ENCODE measurements around the gene FLVCR1.
"Not testable (repeated sequence)": the region's sequence is repeated elsewhere in the genome, so short reads cannot be mapped to it uniquely, and the experiment has no call there.

The FLVCR1 gene

GRCh38 chr1:212828395-212828794 lies 29.7 kb upstream of the FLVCR1 start:
- no peaks in the 10 kb centered on the region for H3K27me3 ChIP-seq (ENCODE audit: control insufficient read depth in 1 of 2, insufficient read depth in 2 of 2, low read length in 2 of 2)
- no peak overlapping the region for H3K27ac ChIP-seq (ENCODE audit: low read length)
- H3K9me3 ChIP-seq (ENCODE audit: control insufficient read depth in 2 of 2, low read length in 2 of 2), result peaks cover 5 to 10% of the 10 kb centered on the region in 2 donors
- H3K4me3 ChIP-seq (ENCODE audit: low read length in 2 of 2), result no peak overlapping the region
- no peaks in the 10 kb centered on the region for H3K36me3 ChIP-seq (ENCODE audit: control insufficient read depth in 2 of 2, insufficient read depth in 2 of 2, low read length in 2 of 2)
- no peaks in the 10 kb centered on the region for H3K4me1 ChIP-seq (ENCODE audit: control insufficient read depth, insufficient read depth, low read length)
- no peak overlapping the region for H3K9ac ChIP-seq (ENCODE audit: low read length in 2 of 2)

DNA sequence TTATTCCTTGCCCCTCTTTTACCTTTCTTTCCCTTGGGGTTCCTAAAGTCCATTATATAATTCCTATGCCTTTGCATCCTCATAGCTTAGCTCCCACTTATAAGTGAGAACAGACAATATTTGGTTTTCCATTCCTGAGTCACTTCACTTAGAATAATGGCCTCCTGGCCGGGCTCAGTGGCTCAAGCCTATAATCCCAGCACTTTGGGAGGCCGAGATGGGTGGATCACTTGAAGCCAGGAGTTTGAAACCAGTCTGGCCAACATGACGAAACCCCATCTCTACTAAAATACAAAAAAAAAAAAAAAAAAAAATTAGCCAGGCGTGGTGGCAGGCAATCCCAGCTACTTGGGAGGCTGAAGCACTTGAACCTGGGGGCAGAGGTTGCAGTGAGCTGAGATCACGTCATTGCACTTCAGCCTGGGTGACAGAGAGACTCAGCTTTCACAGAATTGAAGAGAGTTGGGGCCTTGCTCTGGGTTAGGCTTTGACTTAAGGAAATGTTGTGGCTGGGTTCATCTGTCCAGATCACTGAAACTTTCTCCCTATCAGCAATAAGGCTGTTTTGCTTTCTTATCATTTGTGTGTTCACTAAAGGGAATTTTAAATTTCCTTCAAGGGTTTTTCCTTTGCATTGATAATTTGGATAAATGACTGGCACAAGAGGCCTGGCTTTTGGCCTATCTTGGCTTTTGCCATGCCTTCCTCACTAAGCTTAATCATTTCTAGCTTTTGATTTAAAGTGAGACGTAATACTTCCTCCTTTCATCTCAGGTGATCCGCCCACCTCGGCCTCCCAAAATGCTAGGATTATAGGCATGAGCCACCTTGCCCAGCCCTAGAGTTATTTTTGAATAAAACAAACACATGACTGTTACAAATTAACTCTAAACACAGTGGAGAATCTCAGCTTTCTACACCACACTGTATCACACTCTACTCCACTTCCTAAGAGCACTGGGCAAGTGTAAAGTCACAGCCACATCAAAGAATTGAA lies 24.6 kb upstream of the FLVCR1 start:
- H3K4me1 ChIP-seq (ENCODE audit: control insufficient read depth, insufficient read depth, low read length); H3K9me3 ChIP-seq (ENCODE audit: control insufficient read depth in 2 of 2, low read length in 2 of 2); H3K27ac ChIP-seq (ENCODE audit: low read length); H3K9ac ChIP-seq (ENCODE audit: low read length in 2 of 2); H3K36me3 ChIP-seq (ENCODE audit: control insufficient read depth in 2 of 2, insufficient read depth in 2 of 2, low read length in 2 of 2); H3K27me3 ChIP-seq (ENCODE audit: control insufficient read depth in 1 of 2, insufficient read depth in 2 of 2, low read length in 2 of 2); H3K4me3 ChIP-seq (ENCODE audit: low read length in 2 of 2): not testable (repeated sequence)

- no peak overlapping the region for H3K4me3 ChIP-seq (ENCODE audit: low read length in 2 of 2)
- no peaks in the 10 kb centered on the region for H3K4me1 ChIP-seq (ENCODE audit: control insufficient read depth, insufficient read depth, low read length)
- H3K27me3 ChIP-seq (ENCODE audit: control insufficient read depth in 1 of 2, insufficient read depth in 2 of 2, low read length in 2 of 2), result no peaks in the 10 kb centered on the region
- no peak overlapping the region for H3K27ac ChIP-seq (ENCODE audit: low read length)
- no peaks in the 10 kb centered on the region for H3K9me3 ChIP-seq (ENCODE audit: control insufficient read depth in 2 of 2, low read length in 2 of 2)
- no peaks in the 10 kb centered on the region for H3K36me3 ChIP-seq (ENCODE audit: control insufficient read depth in 2 of 2, insufficient read depth in 2 of 2, low read length in 2 of 2)
- no peak overlapping the region for H3K9ac ChIP-seq (ENCODE audit: low read length in 2 of 2)
These were observed 19.9 kb upstream of the FLVCR1 start for GRCh38 chr1:212838145-212838544.

GRCh38 chr1:212844521-212844920 lies 13.6 kb upstream of the FLVCR1 start:
- H3K36me3 ChIP-seq (ENCODE audit: control insufficient read depth in 2 of 2, insufficient read depth in 2 of 2, low read length in 2 of 2); H3K27ac ChIP-seq (ENCODE audit: low read length); H3K9ac ChIP-seq (ENCODE audit: low read length in 2 of 2); H3K4me1 ChIP-seq (ENCODE audit: control insufficient read depth, insufficient read depth, low read length); H3K27me3 ChIP-seq (ENCODE audit: control insufficient read depth in 1 of 2, insufficient read depth in 2 of 2, low read length in 2 of 2); H3K4me3 ChIP-seq (ENCODE audit: low read length in 2 of 2); H3K9me3 ChIP-seq (ENCODE audit: control insufficient read depth in 2 of 2, low read length in 2 of 2): not testable (repeated sequence)

- Histone ChIP-seq H3K9me3 (ENCODE audit: control insufficient read depth in 2 of 2, low read length in 2 of 2) (no peaks in the 10 kb centered on the region), H3K9ac (ENCODE audit: low read length in 2 of 2) (no peak within 1 kb of the TSS)
These were observed 10.5 kb upstream of the FLVCR1 start, which contains the start of gene SPATA45 for GRCh38 chr1:212847549-212847948. Gene SPATA45 (minus strand): TSS chr1:212847649. CDS start chr1:212836149, 11,500 bp downstream.

DNA sequence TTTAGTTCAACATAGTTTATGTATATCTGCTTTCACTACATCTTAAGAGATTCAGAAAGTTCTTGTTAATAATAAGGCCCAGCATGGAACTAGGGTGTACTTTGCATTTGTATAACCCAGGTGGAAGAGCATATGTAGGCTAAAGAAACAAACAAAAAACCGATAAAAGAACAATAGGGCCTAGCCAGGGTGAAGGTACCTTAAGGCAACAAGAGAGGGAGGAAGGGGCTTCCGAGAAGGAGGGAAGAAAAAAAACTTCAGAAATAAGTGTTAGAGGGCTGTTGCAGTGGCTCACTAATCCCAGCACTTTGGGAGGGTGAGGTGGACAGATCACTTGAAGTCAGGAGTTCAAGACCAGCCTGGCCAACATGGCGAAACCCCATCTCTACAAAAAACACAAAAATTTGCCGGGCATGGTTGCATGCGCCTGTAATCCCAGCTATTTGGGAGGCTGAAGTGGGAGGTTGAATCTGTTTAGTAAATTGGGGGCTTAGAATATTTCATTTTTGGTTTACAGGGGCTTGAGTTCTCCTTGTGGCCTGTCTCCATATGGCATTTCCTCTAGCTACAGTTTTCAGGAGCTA lies 5.9 kb upstream of the FLVCR1 start:
- H3K36me3 ChIP-seq (ENCODE audit: control insufficient read depth in 2 of 2, insufficient read depth in 2 of 2, low read length in 2 of 2), result no peaks in the 10 kb centered on the region

More at GRCh38 chr1:212847549-212847948, 10.5 kb upstream of the FLVCR1 start, which contains the start of gene SPATA45:
- Histone ChIP-seq H3K4me1 (ENCODE audit: control insufficient read depth, insufficient read depth, low read length) (no peaks in the 10 kb centered on the region), H3K27ac (ENCODE audit: low read length) (no peak within 1 kb of the TSS), H3K4me3 (ENCODE audit: low read length in 2 of 2) (no peak within 1 kb of the TSS), H3K27me3 (ENCODE audit: control insufficient read depth in 1 of 2, insufficient read depth in 2 of 2, low read length in 2 of 2) (no peaks in the 10 kb centered on the region), H3K36me3 (ENCODE audit: control insufficient read depth in 2 of 2, insufficient read depth in 2 of 2, low read length in 2 of 2) (no peaks in the 10 kb centered on the region)

GRCh38 chr1:212853658-212854057 lies 4.4 kb upstream of the FLVCR1 start:
- Histone ChIP-seq H3K27me3 (ENCODE audit: control insufficient read depth in 1 of 2, insufficient read depth in 2 of 2, low read length in 2 of 2) (no peaks in the 10 kb centered on the region), H3K4me1 (ENCODE audit: control insufficient read depth, insufficient read depth, low read length) (peaks cover 12% of the 10 kb centered on the region), H3K4me3 (ENCODE audit: low read length in 2 of 2) (no peak overlapping the region), H3K9me3 (ENCODE audit: control insufficient read depth in 2 of 2, low read length in 2 of 2) (no peaks in the 10 kb centered on the region), H3K9ac (ENCODE audit: low read length in 2 of 2) (no peak overlapping the region), H3K36me3 (ENCODE audit: control insufficient read depth in 2 of 2, insufficient read depth in 2 of 2, low read length in 2 of 2) (no peaks in the 10 kb centered on the region), H3K27ac (ENCODE audit: low read length) (no peak overlapping the region)

More for the DNA sequence above, 5.9 kb upstream of the FLVCR1 start:
- Histone ChIP-seq H3K27me3 (ENCODE audit: control insufficient read depth in 1 of 2, insufficient read depth in 2 of 2, low read length in 2 of 2) (no peaks in the 10 kb centered on the region), H3K27ac (ENCODE audit: low read length) (no peak overlapping the region), H3K9ac (ENCODE audit: low read length in 2 of 2) (no peak overlapping the region), H3K4me1 (ENCODE audit: control insufficient read depth, insufficient read depth, low read length) (peaks cover 5% of the 10 kb centered on the region), H3K4me3 (ENCODE audit: low read length in 2 of 2) (no peak overlapping the region), H3K9me3 (ENCODE audit: control insufficient read depth in 2 of 2, low read length in 2 of 2) (no peaks in the 10 kb centered on the region)

- H3K4me3 ChIP-seq (ENCODE audit: low read length in 2 of 2), result peak overlapping the region; percentile 87 to 95
- peaks cover 20% of the 10 kb centered on the region for H3K4me1 ChIP-seq (ENCODE audit: control insufficient read depth, insufficient read depth, low read length)
- no peak overlapping the region for H3K27ac ChIP-seq (ENCODE audit: low read length)
- no peaks in the 10 kb centered on the region for H3K9me3 ChIP-seq (ENCODE audit: control insufficient read depth in 2 of 2, low read length in 2 of 2)
- H3K27me3 ChIP-seq (ENCODE audit: control insufficient read depth in 1 of 2, insufficient read depth in 2 of 2, low read length in 2 of 2), result no peaks in the 10 kb centered on the region
- H3K36me3 ChIP-seq (ENCODE audit: control insufficient read depth in 2 of 2, insufficient read depth in 2 of 2, low read length in 2 of 2), result peaks cover 0 to 2% of the 10 kb centered on the region in 2 donors
- peak overlapping the region; percentile 21 to 80 for H3K9ac ChIP-seq (ENCODE audit: low read length in 2 of 2)
These were observed 1.3 kb upstream of the FLVCR1 start for GRCh38 chr1:212856755-212857154.

GRCh38 chr1:212858461-212859265 lies 588 bp downstream of the FLVCR1 start:
- H3K9me3 ChIP-seq (ENCODE audit: control insufficient read depth in 2 of 2, low read length in 2 of 2), result no peaks in the 10 kb centered on the region
- H3K27me3 ChIP-seq (ENCODE audit: control insufficient read depth in 1 of 2, insufficient read depth in 2 of 2, low read length in 2 of 2), result no peaks in the 10 kb centered on the region
- H3K36me3 ChIP-seq (ENCODE audit: control insufficient read depth in 2 of 2, insufficient read depth in 2 of 2, low read length in 2 of 2), result peaks cover 1 to 2% of the 10 kb centered on the region in 2 donors
- peak overlapping the region; percentile 79 for H3K27ac ChIP-seq (ENCODE audit: low read length)
- H3K4me3 ChIP-seq (ENCODE audit: low read length in 2 of 2), result peak overlapping the region; percentile 87 to 95
- peaks cover 20% of the 10 kb centered on the region for H3K4me1 ChIP-seq (ENCODE audit: control insufficient read depth, insufficient read depth, low read length)
- peak overlapping the region; percentile 74 to 80 for H3K9ac ChIP-seq (ENCODE audit: low read length in 2 of 2)

Measured in stomach smooth muscle (tissue), 2 donors.